Activated T-cell treated with anti-CD3 and anti-CD28 coated beads, Interleukin-2, amount 50 U/mL, for 24 hours (primary cell): Measurements from ENCODE around the gene GASK1A.
A peak's percentile ranks its signal among the peaks of the same experiment; 100 is the strongest.
"Not testable (repeated sequence)": the region's sequence is repeated elsewhere in the genome, so short reads cannot be mapped to it uniquely, and the experiment has no call there.

ENCODE experiments used
- DNase-seq: peaks from one replicate; pipeline ENCODE4 v3.0.0-alpha.2; 2020
- H3K27ac Mint-ChIP-seq: 2 replicates; pipeline ENCODE4 v1.8.0; 2020; ENCODE audit warnings: mild to moderate bottlenecking, mixed read lengths
- H3K27me3 Mint-ChIP-seq: 2 replicates; pipeline ENCODE4 v1.8.0; 2020; ENCODE audit warnings: mixed read lengths
- H3K36me3 Mint-ChIP-seq: 2 replicates; pipeline ENCODE4 v1.8.0; 2020; ENCODE audit warnings: low read depth, mixed read lengths
- H3K4me1 Mint-ChIP-seq: 2 replicates; pipeline ENCODE4 v1.8.0; 2020; ENCODE audit warnings: low read depth, mixed read lengths
- H3K4me3 Mint-ChIP-seq: 2 replicates; pipeline ENCODE4 v1.8.0; 2020; ENCODE audit warnings: mild to moderate bottlenecking, moderate library complexity, mixed read lengths
- H3K9me3 Mint-ChIP-seq: 2 replicates; pipeline ENCODE4 v1.8.0; 2020; ENCODE audit warnings: mixed read lengths

GASK1A gene

GRCh38 chr3:42970976-42971772, 7.9 kb upstream of the GASK1A start:
- no peaks in the 10 kb centered on the region for H3K36me3 Mint-ChIP-seq
- H3K9me3 Mint-ChIP-seq, result peaks cover 22% of the 10 kb centered on the region
- no peak overlapping the region for H3K4me3 Mint-ChIP-seq

DNA sequence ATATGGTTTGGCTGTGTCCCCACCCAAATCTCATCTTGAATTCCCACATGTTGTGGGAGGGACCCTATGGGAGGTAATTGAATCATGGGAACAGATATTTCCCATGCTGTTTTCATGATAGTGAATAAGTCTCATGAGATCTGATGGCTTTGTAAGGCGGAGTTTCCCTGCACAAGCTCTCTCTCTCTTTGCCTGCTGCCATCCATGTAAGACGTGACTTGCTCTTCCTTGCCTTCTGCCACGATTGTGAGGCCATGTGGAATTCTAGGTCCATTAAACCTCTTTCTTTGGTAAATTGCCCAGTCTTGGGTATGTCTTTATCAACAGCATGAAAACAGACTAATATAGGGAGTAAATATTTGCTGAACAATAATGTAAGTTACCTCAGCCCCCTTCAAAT, 4.2 kb upstream of the GASK1A start:
- Mint-ChIP-seq H3K27me3 (peaks cover 28% of the 10 kb centered on the region), H3K9me3 (peaks cover 22% of the 10 kb centered on the region)
- not testable (repeated sequence) for H3K4me3 Mint-ChIP-seq, H3K4me1 Mint-ChIP-seq, H3K27ac Mint-ChIP-seq, H3K36me3 Mint-ChIP-seq, DNase-seq

More at GRCh38 chr3:42970976-42971772, 7.9 kb upstream of the GASK1A start:
- DNase-seq, result no peak
- no peaks in the 10 kb centered on the region for H3K4me1 Mint-ChIP-seq
- H3K27me3 Mint-ChIP-seq, result peaks cover 5% of the 10 kb centered on the region
- H3K27ac Mint-ChIP-seq, result no peak overlapping the region

DNA sequence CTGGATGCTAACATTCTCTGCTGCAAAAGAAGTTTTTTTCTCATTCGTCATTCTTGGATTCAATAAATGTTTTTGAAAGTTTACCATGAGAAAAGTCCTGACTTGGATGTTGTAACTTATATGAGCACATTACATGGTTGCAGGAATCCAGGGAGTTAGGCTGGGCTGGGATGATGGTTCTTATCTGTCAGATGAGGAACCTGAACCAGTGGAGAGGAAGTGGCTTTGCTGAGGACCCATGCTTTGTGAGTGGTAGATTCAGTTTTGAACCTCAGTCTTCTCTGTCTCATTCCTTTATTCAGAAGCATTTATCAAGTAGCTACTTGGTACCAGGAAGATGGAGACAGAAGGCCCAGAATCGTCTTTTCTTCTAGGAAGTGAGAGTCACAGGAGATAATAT, 3.7 kb upstream of the GASK1A start:
- no peak overlapping the region for H3K27ac Mint-ChIP-seq
- H3K9me3 Mint-ChIP-seq, result peaks cover 22% of the 10 kb centered on the region
- peaks cover 8% of the 10 kb centered on the region for H3K4me1 Mint-ChIP-seq
- H3K4me3 Mint-ChIP-seq, result no peak overlapping the region
- peaks cover 34% of the 10 kb centered on the region for H3K27me3 Mint-ChIP-seq
- no peak for DNase-seq
- no peaks in the 10 kb centered on the region for H3K36me3 Mint-ChIP-seq

- Mint-ChIP-seq H3K4me1 (peaks cover 8% of the 10 kb centered on the region), H3K9me3 (peaks cover 22% of the 10 kb centered on the region), H3K27me3 (peaks cover 39% of the 10 kb centered on the region), H3K36me3 (no peaks in the 10 kb centered on the region), H3K4me3 (no peak overlapping the region), H3K27ac (no peak overlapping the region)
- no peak for DNase-seq
Measured at GRCh38 chr3:42975955-42976354, 3.2 kb upstream of the GASK1A start.

DNA sequence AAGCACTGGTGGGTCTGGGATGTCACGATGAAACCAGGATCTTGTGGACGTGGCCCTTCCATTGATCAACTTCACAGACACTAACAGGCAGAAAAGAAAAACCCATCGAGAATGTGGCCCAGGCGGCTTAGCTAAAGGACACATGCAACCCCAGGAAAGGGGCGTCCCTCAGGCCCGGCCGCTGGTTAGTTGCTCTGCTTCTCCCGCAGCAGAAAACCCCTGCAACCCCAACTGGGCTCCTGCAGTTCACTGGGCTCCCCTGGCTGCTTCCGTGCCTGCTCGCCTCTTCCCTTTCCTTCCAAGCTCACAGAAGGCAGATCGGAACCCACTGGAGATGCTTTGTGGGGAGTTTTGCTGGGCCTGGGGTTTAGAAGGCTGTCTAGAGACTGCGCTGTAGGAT, 1.1 kb downstream of the GASK1A start:
- no peaks in the 10 kb centered on the region for H3K36me3 Mint-ChIP-seq
- peak overlapping the region; percentile 71 for H3K4me3 Mint-ChIP-seq
- H3K27ac Mint-ChIP-seq, result no peak overlapping the region
- H3K9me3 Mint-ChIP-seq, result peaks cover 8% of the 10 kb centered on the region
- peaks cover 39% of the 10 kb centered on the region for H3K27me3 Mint-ChIP-seq
- peaks cover 8% of the 10 kb centered on the region for H3K4me1 Mint-ChIP-seq
- DNase-seq, result no peak

DNA sequence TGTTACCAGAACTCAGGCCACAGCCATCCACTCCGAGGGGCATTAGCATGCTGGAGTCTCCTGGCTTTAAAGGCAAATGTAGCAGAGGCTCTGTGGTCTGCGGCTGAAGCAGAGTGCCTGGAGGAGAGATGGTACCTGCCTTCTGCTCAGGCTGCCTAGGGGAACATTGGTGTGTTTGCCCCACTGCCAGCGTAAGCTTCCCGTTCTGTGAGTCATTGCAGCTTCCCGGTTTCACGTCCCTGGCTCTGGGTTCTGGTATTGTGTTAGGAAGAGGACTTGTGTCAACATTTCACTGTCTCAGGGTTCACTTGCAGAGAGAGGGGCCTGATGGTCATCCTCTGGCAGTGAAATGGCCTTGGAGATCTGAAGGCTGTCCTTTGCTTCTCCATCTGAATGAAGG, 1.8 kb downstream of the GASK1A start:
- no peak for DNase-seq
- H3K4me1 Mint-ChIP-seq, result peaks cover 8% of the 10 kb centered on the region
- H3K9me3 Mint-ChIP-seq, result peaks cover 1% of the 10 kb centered on the region
- H3K4me3 Mint-ChIP-seq, result no peak overlapping the region
- no peak overlapping the region for H3K27ac Mint-ChIP-seq
- no peaks in the 10 kb centered on the region for H3K36me3 Mint-ChIP-seq
- H3K27me3 Mint-ChIP-seq, result peaks cover 39% of the 10 kb centered on the region

DNA sequence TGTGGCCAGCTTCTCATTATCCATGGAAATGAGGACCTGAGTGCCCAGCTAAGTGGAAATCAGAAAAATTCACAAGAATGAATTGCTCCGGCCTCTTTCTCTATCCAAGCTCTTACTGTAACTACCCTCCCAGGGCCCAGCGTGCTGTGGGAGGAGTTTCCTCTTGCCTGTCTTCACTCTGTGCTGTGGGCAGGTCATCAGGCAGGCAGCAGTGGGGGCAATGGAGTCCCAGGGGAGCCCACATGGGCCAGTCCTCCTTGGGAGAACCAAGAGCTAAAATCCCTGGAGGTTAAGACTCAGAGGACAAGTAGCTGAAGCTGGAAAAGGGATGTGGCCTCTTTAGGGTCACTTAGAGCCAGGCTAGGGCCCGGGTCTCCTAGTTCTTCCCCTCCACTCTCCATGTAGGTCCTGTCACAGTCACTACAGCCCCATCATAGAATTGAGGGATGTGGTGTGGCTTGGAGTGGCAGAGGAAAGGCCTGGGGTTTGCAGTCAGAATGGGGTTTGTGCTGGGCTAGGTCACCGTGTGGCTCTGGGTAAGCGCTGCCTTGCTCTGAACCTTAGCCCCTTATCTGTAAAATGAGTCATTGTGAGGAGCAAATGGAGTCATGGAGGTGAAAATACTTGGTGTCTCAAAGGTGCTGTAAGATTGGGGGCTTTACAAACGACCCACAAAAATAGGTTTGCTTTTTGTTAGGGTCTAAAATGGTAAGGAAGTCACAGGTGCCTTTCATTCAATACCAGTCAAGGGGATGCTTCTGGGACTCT, 3.7 kb downstream of the GASK1A start:
- H3K27me3 Mint-ChIP-seq, result peaks cover 34% of the 10 kb centered on the region
- DNase-seq, result no peak
- no peak overlapping the region for H3K4me3 Mint-ChIP-seq
- no peaks in the 10 kb centered on the region for H3K9me3 Mint-ChIP-seq
- no peaks in the 10 kb centered on the region for H3K36me3 Mint-ChIP-seq
- H3K4me1 Mint-ChIP-seq, result peaks cover 8% of the 10 kb centered on the region
- H3K27ac Mint-ChIP-seq, result no peak overlapping the region

- H3K9me3 Mint-ChIP-seq, result no peaks in the 10 kb centered on the region
- no peaks in the 10 kb centered on the region for H3K36me3 Mint-ChIP-seq
- H3K4me3 Mint-ChIP-seq, result no peak overlapping the region
- H3K4me1 Mint-ChIP-seq, result peaks cover 4% of the 10 kb centered on the region
- no peak for DNase-seq
- H3K27ac Mint-ChIP-seq, result no peak overlapping the region
- H3K27me3 Mint-ChIP-seq, result peaks cover 23% of the 10 kb centered on the region
Measured at GRCh38 chr3:42983927-42984326, 4.8 kb downstream of the GASK1A start.

GRCh38 chr3:42984701-42985100, 5.6 kb downstream of the GASK1A start:
- no peak for DNase-seq
- no peaks in the 10 kb centered on the region for H3K9me3 Mint-ChIP-seq
- no peaks in the 10 kb centered on the region for H3K36me3 Mint-ChIP-seq
- no peak overlapping the region for H3K27ac Mint-ChIP-seq
- peaks cover 2% of the 10 kb centered on the region for H3K4me1 Mint-ChIP-seq
- H3K4me3 Mint-ChIP-seq, result no peak overlapping the region
- H3K27me3 Mint-ChIP-seq, result peaks cover 16% of the 10 kb centered on the region

DNA sequence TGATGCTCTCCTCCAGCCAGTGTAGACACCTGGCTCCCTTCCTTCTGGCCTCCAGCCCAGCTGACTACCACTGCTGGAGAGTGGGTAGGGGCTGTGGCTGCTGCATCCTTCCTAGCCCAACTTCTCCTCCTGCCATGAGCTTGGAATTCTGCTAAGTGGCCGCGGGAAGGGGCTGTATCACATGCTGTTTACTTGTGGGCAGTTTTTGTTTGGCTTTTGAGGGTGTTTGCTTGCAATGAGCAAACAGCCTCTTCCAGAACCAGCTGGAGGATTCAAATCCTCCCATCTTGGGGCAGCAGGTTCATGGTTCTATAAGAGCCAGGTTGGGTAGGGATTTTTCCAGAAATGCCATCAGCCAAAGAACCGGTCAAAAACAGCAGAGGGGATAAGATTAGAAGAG, 9.0 kb downstream of the GASK1A start:
- Mint-ChIP-seq H3K36me3 (no peaks in the 10 kb centered on the region), H3K4me3 (no peak overlapping the region), H3K4me1 (no peaks in the 10 kb centered on the region), H3K9me3 (no peaks in the 10 kb centered on the region), H3K27ac (no peak overlapping the region), H3K27me3 (no peaks in the 10 kb centered on the region)
- no peak for DNase-seq

DNA sequence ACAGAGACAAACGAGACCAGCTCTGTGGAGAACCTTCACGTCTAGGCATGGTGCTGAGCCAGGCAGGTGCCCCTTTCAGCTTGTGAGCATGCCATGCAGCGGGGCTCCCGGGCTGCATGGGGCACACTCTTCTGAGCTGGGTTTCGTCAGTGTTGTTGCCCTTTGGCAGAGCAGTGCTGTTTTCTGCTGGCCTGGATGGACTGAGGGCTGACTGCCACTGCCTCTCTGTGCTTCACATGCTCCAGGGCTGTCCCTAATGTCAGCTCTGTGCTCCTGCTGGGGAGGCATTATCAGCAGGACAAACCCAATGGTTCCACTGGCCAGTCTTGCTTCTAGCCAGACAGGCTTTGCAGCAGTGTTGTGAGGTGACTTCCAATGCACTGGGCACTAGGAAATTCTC, 9.5 kb downstream of the GASK1A start:
- DNase-seq, result no peak
- H3K4me1 Mint-ChIP-seq, result no peaks in the 10 kb centered on the region
- H3K27ac Mint-ChIP-seq, result no peak overlapping the region
- H3K36me3 Mint-ChIP-seq, result no peaks in the 10 kb centered on the region
- H3K27me3 Mint-ChIP-seq, result no peaks in the 10 kb centered on the region
- H3K9me3 Mint-ChIP-seq, result no peaks in the 10 kb centered on the region
- no peak overlapping the region for H3K4me3 Mint-ChIP-seq

- Mint-ChIP-seq H3K4me3 (no peak overlapping the region), H3K36me3 (no peaks in the 10 kb centered on the region), H3K27me3 (no peaks in the 10 kb centered on the region), H3K4me1 (no peaks in the 10 kb centered on the region), H3K27ac (no peak overlapping the region), H3K9me3 (no peaks in the 10 kb centered on the region)
- DNase-seq, result no peak
Measured at GRCh38 chr3:42991341-42992315, 12.5 kb downstream of the GASK1A start.

GRCh38 chr3:42994595-42994994, 15.5 kb downstream of the GASK1A start:
- no peaks in the 10 kb centered on the region for H3K36me3 Mint-ChIP-seq
- no peaks in the 10 kb centered on the region for H3K9me3 Mint-ChIP-seq
- no peaks in the 10 kb centered on the region for H3K4me1 Mint-ChIP-seq
- no peaks in the 10 kb centered on the region for H3K27me3 Mint-ChIP-seq
- H3K27ac Mint-ChIP-seq, result no peak overlapping the region
- DNase-seq, result no peak
- H3K4me3 Mint-ChIP-seq, result no peak overlapping the region

- no peaks in the 10 kb centered on the region for H3K27me3 Mint-ChIP-seq
- H3K36me3 Mint-ChIP-seq, result no peaks in the 10 kb centered on the region
- no peaks in the 10 kb centered on the region for H3K9me3 Mint-ChIP-seq
- no peak for DNase-seq
- H3K4me1 Mint-ChIP-seq, result no peaks in the 10 kb centered on the region
- H3K27ac Mint-ChIP-seq, result no peak overlapping the region
- H3K4me3 Mint-ChIP-seq, result no peak overlapping the region
Measured at GRCh38 chr3:42996021-42996420, 16.9 kb downstream of the GASK1A start.
